Nephron progenitor cell (in vitro differentiated cells): ENCODE data around the gene KRTAP10-8.

Source experiments
- DNase-seq: peaks from one replicate; pipeline ENCODE4 v3.0.0; 2021
- H3K27ac Mint-ChIP-seq: 2 replicates; pipeline ENCODE4 v1.8.0; 2021; ENCODE audit warnings: mild to moderate bottlenecking, moderate library complexity, mixed read lengths
- H3K27me3 Mint-ChIP-seq: 2 replicates; pipeline ENCODE4 v1.8.0; 2021; ENCODE audit warnings: mild to moderate bottlenecking, low read depth, mixed read lengths; ENCODE audit not compliant: poor library complexity
- H3K36me3 Mint-ChIP-seq: 2 replicates; pipeline ENCODE4 v1.8.0; 2021; ENCODE audit warnings: low read depth, mixed read lengths
- H3K4me1 Mint-ChIP-seq: 2 replicates; pipeline ENCODE4 v1.8.0; 2021; ENCODE audit warnings: mixed read lengths
- H3K4me3 Mint-ChIP-seq: 2 replicates; pipeline ENCODE4 v1.8.0; 2021; ENCODE audit warnings: mild to moderate bottlenecking, moderate library complexity, mixed read lengths
- H3K9me3 Mint-ChIP-seq: 2 replicates; pipeline ENCODE4 v1.8.0; 2021; ENCODE audit warnings: mild to moderate bottlenecking, moderate library complexity, mixed read lengths
- TF ChIP-seq, protein P1 (sequence below): fragments of 200-600 bp; sonication (generic); IDR thresholded peaks from 2 replicates; pipeline ENCODE4 v1.5.0; 2021; ENCODE audit warnings: antibody characterized with exemption

The KRTAP10-8 gene

DNA sequence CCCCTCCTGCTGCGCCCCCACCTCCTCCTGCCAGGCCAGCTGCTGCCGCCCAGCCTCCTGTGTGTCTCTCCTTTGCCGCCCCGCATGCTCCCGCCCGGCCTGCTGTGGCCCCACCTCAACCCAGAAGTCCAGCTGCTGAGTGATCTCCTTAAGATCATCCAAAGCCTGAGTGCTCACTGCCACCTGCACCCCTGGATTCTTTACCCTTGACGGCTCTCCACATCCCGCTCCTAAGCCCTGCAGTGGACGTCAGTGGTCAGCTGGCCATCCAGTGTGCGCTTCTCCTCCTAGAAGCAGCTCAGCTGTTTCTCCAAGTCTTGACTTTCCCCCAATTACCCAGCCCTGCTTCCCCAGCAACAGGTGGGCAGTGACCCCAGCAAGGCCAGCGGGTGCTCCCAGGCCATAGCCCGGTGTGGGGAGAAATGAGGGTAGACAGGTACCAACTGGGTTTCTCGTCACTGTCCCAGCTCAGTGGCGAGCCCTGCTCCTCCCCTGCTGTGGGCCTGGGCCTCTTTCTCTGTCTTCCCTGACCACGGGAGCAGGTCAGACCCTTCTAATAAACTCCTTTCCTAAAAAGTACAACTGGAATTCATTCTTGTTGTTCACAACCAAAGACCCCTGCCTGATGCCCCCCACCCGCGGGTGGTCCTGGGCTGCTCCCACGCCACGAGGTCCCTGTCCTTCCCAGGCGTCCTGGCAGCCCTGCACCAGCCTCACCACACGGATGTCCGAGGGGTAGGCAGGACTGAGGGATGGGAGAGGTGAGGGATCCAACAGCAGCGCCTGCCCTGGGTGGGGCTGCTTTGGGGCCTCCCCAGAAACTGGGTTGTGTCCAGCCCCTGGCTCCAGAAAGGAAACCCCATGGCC lies 10.1 kb upstream of the KRTAP10-8 start:
- peaks cover 12% of the 10 kb centered on the region for H3K36me3 Mint-ChIP-seq
- no peak overlapping the region for H3K4me3 Mint-ChIP-seq
- H3K27me3 Mint-ChIP-seq: peaks cover 12% of the 10 kb centered on the region
- H3K4me1 Mint-ChIP-seq: peaks cover 30% of the 10 kb centered on the region
- TF ChIP-seq, protein P1, sequence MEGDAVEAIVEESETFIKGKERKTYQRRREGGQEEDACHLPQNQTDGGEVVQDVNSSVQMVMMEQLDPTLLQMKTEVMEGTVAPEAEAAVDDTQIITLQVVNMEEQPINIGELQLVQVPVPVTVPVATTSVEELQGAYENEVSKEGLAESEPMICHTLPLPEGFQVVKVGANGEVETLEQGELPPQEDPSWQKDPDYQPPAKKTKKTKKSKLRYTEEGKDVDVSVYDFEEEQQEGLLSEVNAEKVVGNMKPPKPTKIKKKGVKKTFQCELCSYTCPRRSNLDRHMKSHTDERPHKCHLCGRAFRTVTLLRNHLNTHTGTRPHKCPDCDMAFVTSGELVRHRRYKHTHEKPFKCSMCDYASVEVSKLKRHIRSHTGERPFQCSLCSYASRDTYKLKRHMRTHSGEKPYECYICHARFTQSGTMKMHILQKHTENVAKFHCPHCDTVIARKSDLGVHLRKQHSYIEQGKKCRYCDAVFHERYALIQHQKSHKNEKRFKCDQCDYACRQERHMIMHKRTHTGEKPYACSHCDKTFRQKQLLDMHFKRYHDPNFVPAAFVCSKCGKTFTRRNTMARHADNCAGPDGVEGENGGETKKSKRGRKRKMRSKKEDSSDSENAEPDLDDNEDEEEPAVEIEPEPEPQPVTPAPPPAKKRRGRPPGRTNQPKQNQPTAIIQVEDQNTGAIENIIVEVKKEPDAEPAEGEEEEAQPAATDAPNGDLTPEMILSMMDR: no peak
- DNase-seq: no peak
- H3K9me3 Mint-ChIP-seq: peaks cover 38% of the 10 kb centered on the region
- H3K27ac Mint-ChIP-seq: no peak overlapping the region

DNA sequence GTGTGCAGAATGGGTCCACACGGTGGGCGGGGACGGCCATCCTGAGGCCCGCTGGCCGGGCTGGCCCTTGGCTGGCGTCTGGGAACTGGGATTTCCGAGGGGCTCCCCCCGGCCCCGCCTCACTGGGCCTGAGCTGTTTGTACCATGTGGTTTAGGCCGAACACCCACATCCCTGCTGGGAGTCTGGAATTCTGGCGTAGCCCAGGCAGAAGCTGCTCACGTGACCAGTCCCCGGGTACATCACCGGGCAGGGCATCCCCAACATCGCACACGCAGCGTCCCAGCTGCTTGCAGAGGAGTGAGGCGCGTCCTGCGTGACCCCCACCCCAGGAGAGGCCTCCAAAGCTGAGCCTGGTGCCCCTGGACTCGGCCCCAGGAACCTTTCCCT lies 9.4 kb upstream of the KRTAP10-8 start:
- Mint-ChIP-seq H3K4me3 (no peak overlapping the region), H3K27me3 (peaks cover 9% of the 10 kb centered on the region), H3K27ac (no peak overlapping the region), H3K4me1 (peaks cover 30% of the 10 kb centered on the region), H3K9me3 (peaks cover 34% of the 10 kb centered on the region), H3K36me3 (peaks cover 12% of the 10 kb centered on the region)
- no peak for DNase-seq
- TF ChIP-seq, protein P1: no peak

DNA sequence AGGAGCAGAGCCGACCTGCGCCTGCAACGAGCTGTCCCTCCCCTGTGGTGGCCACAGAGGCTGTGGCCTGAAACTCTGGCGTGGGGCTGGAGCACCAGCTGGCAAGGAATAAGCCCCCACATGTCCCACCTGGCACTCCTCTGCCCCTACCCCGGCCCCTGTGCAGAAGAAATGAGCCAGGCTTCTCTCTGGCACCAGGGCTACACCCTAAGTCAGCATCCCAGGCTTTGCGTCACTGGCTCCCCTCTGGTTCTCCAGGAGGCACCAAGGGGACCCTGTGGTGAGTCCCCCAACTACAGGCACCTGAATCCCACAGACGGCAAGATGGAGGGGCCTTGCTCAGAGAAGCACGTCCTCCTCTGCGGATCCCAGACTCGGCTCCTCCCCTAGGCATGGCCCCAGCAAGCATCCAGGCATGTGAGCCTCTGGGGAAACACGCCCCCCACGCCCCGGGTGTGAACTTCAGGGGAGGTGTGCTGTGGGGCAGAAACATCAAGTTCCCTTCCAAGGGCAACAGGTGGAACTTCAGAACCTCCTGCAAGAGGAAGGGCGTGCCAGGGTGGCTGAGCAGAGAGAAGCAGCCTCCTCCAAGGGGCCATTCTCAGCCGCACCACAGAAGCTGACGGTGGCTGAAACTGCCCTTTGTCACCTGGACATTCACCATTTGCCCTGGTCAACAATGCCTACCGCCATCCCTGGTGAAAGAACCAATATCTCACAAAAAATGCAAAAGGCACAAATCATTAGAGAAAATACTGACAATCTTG lies 8.6 kb upstream of the KRTAP10-8 start:
- peaks cover 24% of the 10 kb centered on the region for H3K4me1 Mint-ChIP-seq
- H3K9me3 Mint-ChIP-seq: peaks cover 26% of the 10 kb centered on the region
- H3K27me3 Mint-ChIP-seq: peaks cover 6% of the 10 kb centered on the region
- no peak overlapping the region for H3K4me3 Mint-ChIP-seq
- H3K27ac Mint-ChIP-seq: no peak overlapping the region
- H3K36me3 Mint-ChIP-seq: peaks cover 6% of the 10 kb centered on the region
- TF ChIP-seq, protein P1: no peak
- DNase-seq: no peak

DNA sequence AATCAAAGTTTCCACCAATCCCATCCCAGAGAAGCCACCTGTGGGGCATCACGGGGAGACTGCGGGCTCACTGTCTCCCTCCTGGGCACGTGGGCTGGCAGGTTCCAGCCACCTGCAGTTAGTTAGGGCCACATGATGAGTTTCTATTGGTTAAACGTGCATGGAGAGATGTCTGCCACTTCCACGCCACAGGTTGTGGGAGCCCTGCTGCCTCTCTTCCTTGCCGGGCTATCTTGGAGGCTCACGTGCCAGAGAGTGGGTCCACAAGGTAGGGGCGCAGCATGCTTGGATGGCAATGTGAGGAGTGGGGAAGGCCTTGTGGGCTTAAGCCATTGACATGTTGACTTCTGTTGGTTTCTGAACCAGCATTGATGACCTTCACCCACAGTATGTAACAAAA lies 8.0 kb upstream of the KRTAP10-8 start:
- TF ChIP-seq, protein P1: no peak
- Mint-ChIP-seq H3K27ac (no peak overlapping the region), H3K27me3 (peaks cover 6% of the 10 kb centered on the region), H3K4me3 (no peak overlapping the region), H3K36me3 (peaks cover 2% of the 10 kb centered on the region), H3K9me3 (peaks cover 23% of the 10 kb centered on the region), H3K4me1 (peaks cover 18% of the 10 kb centered on the region)
- no peak for DNase-seq

DNA sequence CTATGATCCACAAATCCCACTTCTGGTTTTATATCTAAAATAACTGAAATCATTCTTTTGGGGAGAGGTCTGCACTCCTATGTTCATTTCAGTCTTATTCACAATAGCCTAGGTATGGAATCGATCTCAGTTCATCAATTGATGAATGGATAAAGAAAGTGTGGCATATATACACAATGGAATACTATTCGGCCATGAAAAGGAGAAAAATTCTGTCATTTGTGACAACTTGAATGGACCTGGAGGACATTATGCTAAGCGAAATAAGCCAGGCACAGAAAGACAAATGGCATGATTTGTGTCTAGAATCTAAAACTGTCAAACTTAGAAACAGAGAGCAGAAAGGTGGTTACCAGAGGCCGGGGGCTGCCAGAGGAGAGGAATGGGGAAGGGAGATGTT lies 5.4 kb upstream of the KRTAP10-8 start:
- Mint-ChIP-seq H3K27ac (no peak overlapping the region), H3K27me3 (peaks cover 8% of the 10 kb centered on the region), H3K4me1 (peaks cover 5% of the 10 kb centered on the region), H3K4me3 (no peak overlapping the region), H3K9me3 (peaks cover 42% of the 10 kb centered on the region), H3K36me3 (peaks cover 13% of the 10 kb centered on the region)
- TF ChIP-seq, protein P1: no peak
- no peak for DNase-seq
